PC-9 (cell line): ENCODE measurements around the gene HIRA. TPM values are rescaled to one million over a fixed set of nuclear protein-coding genes. Genes with fewer than 3 reads are reported as not detected.

Experiments
- BruUV-seq: library from RNA; stranded (reverse); fragments of 400-500 nt; replicated peaks from 2 replicates; lab custom pipeline; 2021; lab: Mats Ljungman, UMichigan
- CTCF ChIA-PET: fragments of 300-600 bp; sonication (Branson Sonifier 250); formaldehyde crosslinking; loops from one replicate; lab custom pipeline; 2022; ENCODE audit warnings: antibody characterized with exemption; lab: Charles Lee
- POLR2A ChIA-PET: fragments of 300-600 bp; sonication (Branson Sonifier 250); formaldehyde crosslinking; loops from one replicate; lab custom pipeline; 2022; ENCODE audit warnings: antibody characterized with exemption; ENCODE audit not compliant: unreplicated experiment; lab: Charles Lee
- DNase-seq, 2 experiments: peaks; one replicate each; pipeline versions ENCODE4 v3.0.0 to v3.0.0-alpha.2; 2015 to 2022; ENCODE audit warnings: mixed read lengths in 1 of 2
- H2AFZ ChIP-seq: fragments of 200-600 bp; sonication (generic); 2 replicates; pipeline ENCODE4 v1.8.1; 2017; ENCODE audit warnings: antibody characterized with exemption
- H3F3A ChIP-seq: fragments of 200-600 bp; sonication (generic); 2 replicates; pipeline ENCODE4 v1.8.1; 2017; ENCODE audit warnings: antibody characterized with exemption, mild to moderate bottlenecking, low read depth; ENCODE audit not compliant: insufficient read depth
- H3K27ac ChIP-seq: fragments of 200-600 bp; sonication (generic); 2 replicates; pipeline ENCODE4 v1.6.1; 2016; ENCODE audit warnings: mixed run types
- H3K27me3 ChIP-seq: fragments of 200-600 bp; sonication (generic); 2 replicates; pipeline ENCODE4 v1.6.1; 2016; ENCODE audit warnings: low read depth, mixed run types; ENCODE audit not compliant: insufficient read depth
- H3K36me3 ChIP-seq: fragments of 200-600 bp; sonication (generic); 2 replicates; pipeline ENCODE4 v1.6.1; 2016; ENCODE audit warnings: low read depth, mixed run types
- H3K4me1 ChIP-seq: fragments of 200-600 bp; sonication (generic); replicated peaks from 2 replicates; pipeline ENCODE4 v1.6.1; 2016; ENCODE audit warnings: mixed run types; ENCODE audit not compliant: insufficient read depth
- H3K4me2 ChIP-seq: fragments of 200-600 bp; sonication (generic); 2 replicates; pipeline ENCODE4 v1.6.1; 2017; ENCODE audit warnings: mixed run types
- H3K4me3 ChIP-seq: fragments of 200-600 bp; sonication (generic); 2 replicates; pipeline ENCODE4 v1.6.1; 2016; ENCODE audit warnings: mixed run types
- H3K79me2 ChIP-seq: fragments of 200-600 bp; sonication (generic); 2 replicates; pipeline ENCODE4 v1.6.1; 2017; ENCODE audit warnings: low read depth, mixed run types
- H3K9me2 ChIP-seq: fragments of 200-600 bp; sonication (generic); 2 replicates; pipeline ENCODE4 v1.8.1; 2017; ENCODE audit warnings: mild to moderate bottlenecking; ENCODE audit not compliant: insufficient read depth
- H3K9me3 ChIP-seq: fragments of 200-600 bp; sonication (generic); 2 replicates; pipeline ENCODE4 v1.8.1; 2016; ENCODE audit warnings: low read depth; ENCODE audit not compliant: insufficient read depth
- H4K20me1 ChIP-seq: fragments of 200-600 bp; sonication (generic); 2 replicates; pipeline ENCODE4 v1.8.1; 2017; ENCODE audit not compliant: insufficient read depth
- CTCF ChIP-seq: fragments of 200-600 bp; sonication (generic); conservative IDR thresholded peaks from 2 replicates; pipeline ENCODE4 v1.6.1; 2017; ENCODE audit warnings: mixed run types, antibody characterized with exemption, mild to moderate bottlenecking, moderate library complexity
- EZH2 ChIP-seq: fragments of 200-600 bp; sonication (generic); IDR thresholded peaks from 2 replicates; pipeline ENCODE4 v1.8.0; 2017; ENCODE audit warnings: antibody characterized with exemption, low read depth
- intact Hi-C: fragments of 100-400 bp; cut with micrococcal nuclease; formaldehyde crosslinking; loops from one replicate; pipeline ENCODE4 v1.10.0; 2022; ENCODE audit not compliant: unreplicated experiment
- total RNA-seq: library from RNA; stranded (reverse); gene quantifications from 2 replicates; pipeline ENCODE4 v1.2.3, GENCODE V29; 2021

HIRA gene
- total RNA-seq, 1 experiment from 2014 or later, result 19.2 TPM

GRCh38 chr22:19450363-19451175 lies 19.0 kb upstream of the HIRA start:
- H3K79me2 ChIP-seq, result peaks cover 13% of the 10 kb centered on the region
- no peaks in the 10 kb centered on the region for H3K9me2 ChIP-seq
- no peaks in the 10 kb centered on the region for H3K27me3 ChIP-seq
- intact Hi-C loops, result no loop called here
- TF ChIP-seq EZH2, result no peak
- TF ChIP-seq CTCF, result no peak
- no TSS peak for BruUV-seq
- H3F3A ChIP-seq, result no peaks in the 10 kb centered on the region; the same call in 1 of the 2 replicates
- H3K4me1 ChIP-seq, result peaks cover 5% of the 10 kb centered on the region
- CTCF ChIA-PET, result no interaction called here
- H3K9me3 ChIP-seq, result no peaks in the 10 kb centered on the region
- H3K27ac ChIP-seq, result no peak overlapping the region
- H3K4me3 ChIP-seq, result no peak overlapping the region
- H2AFZ ChIP-seq, result no peak overlapping the region
- no peak for DNase-seq
- H3K36me3 ChIP-seq, result no peaks in the 10 kb centered on the region
- no peaks in the 10 kb centered on the region for H4K20me1 ChIP-seq
- POLR2A ChIA-PET, result no interaction called here
- no peak overlapping the region for H3K4me2 ChIP-seq

- intact Hi-C loops, result no loop called here
Measured at GRCh38 chr22:19449422-19449767, 17.9 kb upstream of the HIRA start.

GRCh38 chr22:19448739-19449421 lies 17.3 kb upstream of the HIRA start:
- Histone ChIP-seq H3K27me3 (no peaks in the 10 kb centered on the region), H3K9me2 (no peaks in the 10 kb centered on the region), H3K36me3 (no peaks in the 10 kb centered on the region), H3K4me1 (peaks cover 5% of the 10 kb centered on the region), H3K27ac (no peak overlapping the region), H3K9me3 (no peaks in the 10 kb centered on the region), H2AFZ (no peak overlapping the region), H3K79me2 (peaks cover 20% of the 10 kb centered on the region), H3K4me2 (0 out of 2 replicates have a peak overlapping the region, but pooled peaks have one; percentile 87), H4K20me1 (no peaks in the 10 kb centered on the region), H3F3A (no peaks in the 10 kb centered on the region; the same call in 1 of the 2 replicates), H3K4me3 (no peak overlapping the region)
- TF ChIP-seq EZH2, result no peak
- TF ChIP-seq CTCF, result no peak
- intact Hi-C loops, result no loop called here
- no TSS peak for BruUV-seq
- ChIA-PET POLR2A (no interaction called here), CTCF (no interaction called here)
- no peak for DNase-seq

More at GRCh38 chr22:19449422-19449767, 17.9 kb upstream of the HIRA start:
- Histone ChIP-seq H3K9me3 (no peaks in the 10 kb centered on the region), H3K4me2 (no peak overlapping the region), H3K79me2 (peaks cover 20% of the 10 kb centered on the region), H3K27me3 (no peaks in the 10 kb centered on the region), H3K4me3 (no peak overlapping the region), H3K9me2 (no peaks in the 10 kb centered on the region), H3K4me1 (peaks cover 5% of the 10 kb centered on the region), H2AFZ (no peak overlapping the region), H3K27ac (no peak overlapping the region), H3F3A (no peaks in the 10 kb centered on the region; the same call in 1 of the 2 replicates), H3K36me3 (no peaks in the 10 kb centered on the region), H4K20me1 (no peaks in the 10 kb centered on the region)
- ChIA-PET CTCF (no interaction called here), POLR2A (no interaction called here)
- no peak for TF ChIP-seq CTCF
- no peak for TF ChIP-seq EZH2
- no peak for DNase-seq
- no TSS peak for BruUV-seq
